Right lobe of liver (tissue), 6 donors: ENCODE measurements around the gene WDFY1. TPM values are rescaled to one million over a fixed set of nuclear protein-coding genes. Genes with fewer than 3 reads are reported as not detected.
A peak's percentile ranks its signal among the peaks of the same experiment; 100 is the strongest.

Source experiments
- ATAC-seq, 4 donors: fragments of 200-7000 bp; cut with Tn5 transposase; one replicate each; pipeline ENCODE4 v1.9.1; 2020; ENCODE audit warnings: mild to moderate bottlenecking in 4 of 4, moderate library complexity in 4 of 4
- DNase-seq, 3 donors: peaks; one replicate each; pipeline ENCODE4 v3.0.0-alpha.2; 2020
- H3K27ac ChIP-seq, 3 donors: fragments of 200-600 bp; one replicate each; pipeline ENCODE4 v1.8.0; 2022
- H3K27me3 ChIP-seq, 2 donors: fragments of 200-600 bp; one replicate each; pipeline ENCODE4 v1.8.0; 2022
- H3K36me3 ChIP-seq, 4 donors: fragments of 200-600 bp; sonication (generic) in 1 of 4; one replicate each; pipeline versions ENCODE4 v1.5.1 to v1.8.0; 2017 to 2022; ENCODE audit warnings: control low read depth in 1 of 4
- H3K4me1 ChIP-seq, 4 donors: fragments of 200-600 bp; sonication (generic) in 1 of 4; one replicate each; pipeline versions ENCODE4 v1.5.1 to v1.8.0; 2017 to 2022; ENCODE audit warnings: control low read depth in 1 of 4
- H3K4me3 ChIP-seq, 3 donors: fragments of 200-600 bp; one replicate each; pipeline ENCODE4 v1.8.0; 2022
- H3K9me3 ChIP-seq, 4 donors: fragments of 200-600 bp; sonication (generic) in 1 of 4; one replicate each; pipeline versions ENCODE4 v1.5.1 to v1.8.0; 2017 to 2022; ENCODE audit warnings: control low read depth in 1 of 4
- CTCF ChIP-seq, 4 donors: fragments of 200-600 bp in 3 of 4; fragments of 450-650 bp in 1 of 4; IDR thresholded peaks; one replicate each; pipeline versions ENCODE4 v1.5.1 to v1.8.0; 2016 to 2022; ENCODE audit warnings: antibody characterized with exemption in 4 of 4, mild to moderate bottlenecking in 2 of 4
- POLR2A ChIP-seq: fragments of 450-650 bp; IDR thresholded peaks from one replicate; pipeline ENCODE4 v1.6.1; 2017; ENCODE audit warnings: antibody characterized with exemption, mild to moderate bottlenecking
- WGBS: methylation state at CpG from one replicate; pipeline ENCODE4 v1.1.6; 2018; ENCODE audit warnings: low coverage, low lambda C conversion rate; ENCODE audit not compliant: insufficient coverage; ENCODE audit errors: missing lambda C conversion rate; 5-methylcytosine and 5-hydroxymethylcytosine counted together
- intact Hi-C, 2 donors: fragments of 100-400 bp; cut with DNase I; formaldehyde crosslinking; loops; one replicate each; pipeline versions ENCODE4 v1.11.2 to v1.14.1; 2022
- total RNA-seq, 6 experiments: library from RNA; depleted of rRNA in 2 of 6; stranded (reverse); fragments of >200 nt in 2 of 6; fragmentation: NEBNext Ultra II Directional in 3 of 6; extraction: Animal tissue kit (Norgen Biotek cat#: 25700) in 3 of 6; gene quantifications; one replicate each; pipeline versions ENCODE4 v1.1.0 to v1.2.4, GENCODE V29; 2016 to 2023
- donor health status: DM: no; HTN: yes; CAD: no.
- donor health status: DM: no; HTN: no; CAD: no.
- donor health status: DM: no; HTN: no; CAD: no.
- donor health status: DM: no; HTN: yes; CAD: no.
- donor health status: DM: no; HTN: yes; CAD: no.

The WDFY1 gene
- total RNA-seq, 6 experiments from 2014 or later, result 19.7 to 28.0 (median 21.4) TPM

DNA sequence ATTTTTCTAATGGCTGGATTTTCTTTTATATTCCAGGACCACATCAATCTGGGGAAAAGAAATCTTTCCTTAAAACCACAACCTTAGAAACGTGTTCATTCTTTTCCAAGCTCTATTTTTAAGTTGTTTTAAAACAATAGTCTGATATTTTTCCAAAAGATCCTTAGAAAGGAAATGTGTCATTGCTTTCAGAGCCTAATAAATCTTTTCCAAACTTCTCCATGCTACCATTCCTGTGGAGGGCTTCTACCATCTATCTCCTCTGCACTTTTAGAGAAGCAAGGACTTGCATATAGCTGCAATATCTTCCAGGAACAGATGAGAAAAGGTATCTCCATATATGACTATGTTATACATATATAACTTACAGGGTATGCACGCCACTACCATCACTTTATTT is 21.2 kb downstream of the WDFY1 start:
- no peak for ATAC-seq
- Histone ChIP-seq H3K4me1 (peaks cover 0 to 12% (median 1%) of the 10 kb centered on the region in 4 donors), H3K27me3 (no peaks in the 10 kb centered on the region), H3K36me3 (no peaks in the 10 kb centered on the region), H3K9me3 (no peaks in the 10 kb centered on the region), H3K4me3 (no peak overlapping the region), H3K27ac (no peak overlapping the region)
- WGBS, result 90% methylated on average over 2 of the region's 2 CpGs
- TF ChIP-seq POLR2A (no peak), CTCF (IDR thresholded peaks at IDR 0.05) (no peak)
- no peak for DNase-seq
- intact Hi-C loops, result no loop called here

GRCh38 chr2:223922308-223922707 is 22.8 kb downstream of the WDFY1 start:
- no peak for DNase-seq
- intact Hi-C loops, result no loop called here
- Histone ChIP-seq H3K4me3 (no peak overlapping the region), H3K4me1 (peaks cover 0 to 13% (median 0%) of the 10 kb centered on the region in 4 donors), H3K36me3 (no peaks in the 10 kb centered on the region), H3K27me3 (no peaks in the 10 kb centered on the region), H3K9me3 (no peaks in the 10 kb centered on the region), H3K27ac (no peak overlapping the region)
- TF ChIP-seq POLR2A, result no peak
- TF ChIP-seq CTCF (IDR thresholded peaks at IDR 0.05), result no peak
- WGBS, result 59% methylated on average over 3 of the region's 3 CpGs
- no peak for ATAC-seq

GRCh38 chr2:223921204-223921603 is 23.9 kb downstream of the WDFY1 start:
- H3K27me3 ChIP-seq, result no peaks in the 10 kb centered on the region
- no peak for TF ChIP-seq POLR2A
- TF ChIP-seq CTCF (IDR thresholded peaks at IDR 0.05), result no peak
- ATAC-seq (no peak), DNase-seq (no peak)
- no peak overlapping the region for H3K4me3 ChIP-seq
- no peaks in the 10 kb centered on the region for H3K36me3 ChIP-seq
- no peaks in the 10 kb centered on the region for H3K9me3 ChIP-seq
- intact Hi-C loops, result no loop called here
- H3K4me1 ChIP-seq, result peaks cover 0 to 13% (median 0%) of the 10 kb centered on the region in 4 donors
- H3K27ac ChIP-seq, result no peak overlapping the region

DNA sequence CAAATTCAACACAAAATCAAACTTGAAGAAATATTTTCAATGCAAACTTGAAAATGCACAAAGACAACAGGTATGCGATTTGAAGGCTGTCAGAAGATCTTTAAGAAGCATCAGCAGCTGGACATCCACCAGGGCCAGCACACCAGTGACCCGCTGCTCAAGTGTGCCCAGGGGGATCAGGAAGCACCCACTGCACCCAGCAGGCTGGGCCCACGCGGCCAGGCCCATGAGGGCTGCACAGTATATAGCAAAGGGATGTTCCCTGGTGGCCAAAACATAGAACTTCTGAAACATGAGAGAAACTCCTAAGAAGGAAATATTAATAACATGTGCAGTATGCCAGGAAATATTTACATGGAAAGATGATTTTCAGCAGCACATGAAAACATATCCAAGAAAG is 25.0 kb downstream of the WDFY1 start:
- Histone ChIP-seq H3K36me3 (no peaks in the 10 kb centered on the region), H3K4me1 (peaks cover 0 to 13% (median 0%) of the 10 kb centered on the region in 4 donors), H3K4me3 (no peak overlapping the region), H3K27ac (no peak overlapping the region), H3K9me3 (no peaks in the 10 kb centered on the region), H3K27me3 (no peaks in the 10 kb centered on the region)
- WGBS, result 94% methylated on average over 2 of the region's 4 CpGs
- TF ChIP-seq CTCF (IDR thresholded peaks at IDR 0.05), result no peak
- TF ChIP-seq POLR2A, result no peak
- DNase-seq (no peak), ATAC-seq (no peak)
- intact Hi-C loops, result no loop called here

DNA sequence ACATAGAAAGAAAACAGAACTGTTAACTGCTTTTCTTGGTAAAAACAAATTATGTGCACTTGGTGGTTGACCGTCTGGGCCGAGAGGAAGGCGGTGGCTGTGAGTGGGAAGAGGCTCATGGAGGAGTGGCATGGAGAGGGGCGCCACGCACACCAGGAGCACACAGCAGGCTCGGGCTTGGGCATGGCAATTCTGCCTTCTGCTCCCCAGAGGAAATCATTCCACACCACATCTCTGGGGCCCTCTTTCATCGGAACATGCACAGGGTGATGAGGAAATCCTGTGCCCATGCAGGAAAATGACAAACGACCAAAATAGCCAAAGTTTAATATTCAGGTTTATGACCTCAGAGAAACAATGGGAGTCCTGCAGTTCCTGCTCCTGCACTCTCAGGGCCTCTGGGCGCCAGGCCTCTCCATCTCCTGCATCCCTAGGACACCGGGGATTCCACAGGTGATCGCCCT is 26.4 kb downstream of the WDFY1 start:
- ATAC-seq (peak in 3 of 4 donors; percentile 8 to 43 (median 29)), DNase-seq (no peak)

More for the DNA sequence above, 26.4 kb downstream of the WDFY1 start:
- WGBS, result 65% methylated on average over 6 of the region's 11 CpGs
- no peaks in the 10 kb centered on the region for H3K27me3 ChIP-seq
- intact Hi-C loops, result no loop called here
- peak overlapping the region in 1 of 3 donors; percentile 30 for H3K27ac ChIP-seq
- peaks cover 0 to 13% (median 0%) of the 10 kb centered on the region in 4 donors for H3K4me1 ChIP-seq
- H3K9me3 ChIP-seq, result no peaks in the 10 kb centered on the region
- H3K36me3 ChIP-seq, result no peaks in the 10 kb centered on the region
- H3K4me3 ChIP-seq, result no peak overlapping the region
- TF ChIP-seq CTCF (IDR thresholded peaks at IDR 0.05), result no peak
- no peak for TF ChIP-seq POLR2A
